Measurements from ENCODE around the gene TBC1D9.

TBC1D9 gene

GRCh38 chr4:140644470-140645185, 111.6 kb downstream of the TBC1D9 start:
- no peak for DNase-seq

DNA sequence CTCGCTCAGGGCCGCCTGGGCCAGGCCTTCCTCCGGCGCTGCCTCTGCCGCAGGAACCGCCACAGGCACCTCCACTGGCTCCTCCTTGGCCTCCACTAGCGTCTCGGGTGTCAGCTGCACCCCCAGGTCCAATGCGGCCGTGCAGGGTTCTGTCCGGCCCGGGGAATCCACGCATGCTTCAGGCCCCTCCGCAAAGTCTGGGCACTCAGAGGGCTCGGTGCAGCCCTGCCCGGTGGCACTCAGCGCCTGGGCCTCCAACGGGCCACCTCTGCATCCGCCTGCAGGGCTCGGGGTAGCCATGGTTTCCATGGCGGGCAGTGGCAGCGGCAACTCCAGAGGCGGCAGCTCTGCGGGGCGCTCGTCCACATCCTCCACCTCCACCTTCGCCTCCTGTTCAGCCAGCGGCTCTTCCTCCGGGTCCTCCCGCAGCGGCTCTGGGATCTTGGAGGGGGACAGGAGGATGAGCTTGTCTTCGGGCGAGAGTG, 112.6 kb downstream of the TBC1D9 start:
- no peak for DNase-seq

GRCh38 chr4:140642674-140643437, 113.3 kb downstream of the TBC1D9 start:
- no peak for DNase-seq

- DNase-seq, result no peak
Observed at GRCh38 chr4:140641789-140642439, 114.3 kb downstream of the TBC1D9 start.

- no peak for DNase-seq
Observed at GRCh38 chr4:140641105-140641555, 115.1 kb downstream of the TBC1D9 start.

DNA sequence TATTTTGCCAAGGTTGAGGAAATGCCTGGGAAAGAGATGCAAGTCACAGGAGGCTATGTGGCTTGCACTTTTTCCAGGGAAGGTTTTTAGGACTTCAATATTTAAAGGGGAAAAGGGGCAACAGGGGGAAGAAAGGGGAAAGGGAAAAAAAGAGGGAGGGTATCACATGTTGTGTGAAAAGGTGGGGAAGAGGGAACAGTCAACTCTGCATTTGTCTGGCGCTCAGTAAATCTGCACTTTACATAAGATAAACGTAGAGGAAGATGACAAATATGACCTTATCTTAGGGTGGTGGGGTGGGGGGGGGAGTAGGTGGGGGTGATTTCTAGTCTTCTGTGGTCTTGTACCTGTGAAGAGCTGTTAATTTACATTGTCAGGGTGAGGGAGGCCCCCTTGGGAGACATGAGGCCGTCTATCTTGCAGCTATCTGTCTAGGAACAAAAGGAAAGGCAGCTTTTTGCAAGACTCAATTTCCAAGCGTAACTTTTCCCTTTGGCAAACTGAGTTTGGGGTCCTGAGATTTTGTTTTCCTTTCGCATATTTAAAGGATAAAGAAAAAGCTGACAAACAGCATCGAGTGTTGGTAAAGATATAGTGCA, 115.9 kb downstream of the TBC1D9 start:
- DNase-seq, result no peak

DNA sequence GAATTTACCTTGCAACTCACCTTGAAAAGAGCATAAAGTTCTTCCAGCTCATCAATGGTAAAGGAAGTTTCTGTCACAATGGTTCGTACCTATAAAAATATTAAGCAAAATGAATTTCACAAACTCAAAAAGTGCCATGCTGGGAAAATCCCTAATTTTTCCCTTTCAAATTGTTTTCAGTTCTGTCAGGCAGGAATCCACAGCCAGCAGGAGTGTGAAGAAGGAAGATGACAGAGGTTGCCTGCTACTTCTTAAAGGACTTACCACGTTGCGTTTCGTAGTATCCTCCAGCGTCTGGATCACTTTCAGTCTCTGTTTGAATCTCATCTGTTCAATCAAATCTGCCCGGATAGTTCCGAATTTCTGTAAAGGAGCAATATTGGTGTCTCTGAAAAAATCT, 117.1 kb downstream of the TBC1D9 start:
- no peak for DNase-seq

DNA sequence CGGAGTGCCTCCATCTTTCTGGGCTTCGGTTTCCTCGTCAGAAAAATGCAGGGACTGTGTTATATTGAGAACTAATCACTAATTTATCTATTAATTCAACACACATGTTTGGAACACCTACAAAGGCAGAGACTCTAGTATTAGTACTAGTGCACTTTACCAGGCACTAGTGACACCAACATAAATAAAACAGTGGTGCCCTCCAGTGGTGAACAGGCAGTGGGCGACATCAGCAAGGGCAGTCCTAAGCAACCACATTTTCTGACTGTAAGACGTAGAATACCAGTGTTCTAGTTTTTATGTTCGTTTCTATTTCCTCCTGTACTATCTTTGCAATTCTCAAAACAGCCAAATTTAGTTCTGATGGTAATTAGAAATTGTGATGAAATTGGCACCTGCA, 118.3 kb downstream of the TBC1D9 start:
- DNase-seq, result peak; percentile 25

DNA sequence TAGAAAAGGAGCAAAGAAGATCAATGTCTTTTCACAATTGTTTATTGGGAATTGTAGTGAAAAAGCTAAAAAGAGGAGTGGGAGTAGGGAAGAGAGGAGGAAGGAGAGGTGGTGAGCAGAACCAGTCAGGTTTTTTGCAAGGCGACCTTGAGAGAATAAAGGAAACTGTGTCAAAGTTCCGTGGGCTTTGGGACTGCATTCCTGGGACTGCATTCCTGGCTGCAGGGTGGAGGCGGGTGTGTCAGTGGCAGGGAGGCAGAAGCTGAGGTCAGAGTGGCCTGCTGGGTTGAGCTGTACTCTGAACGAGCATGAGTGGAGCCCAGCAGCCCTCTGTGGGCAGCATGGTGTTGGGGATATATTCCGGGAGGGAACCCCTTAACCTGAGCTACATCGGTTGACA, 120.6 kb downstream of the TBC1D9 start:
- no peak for DNase-seq

DNA sequence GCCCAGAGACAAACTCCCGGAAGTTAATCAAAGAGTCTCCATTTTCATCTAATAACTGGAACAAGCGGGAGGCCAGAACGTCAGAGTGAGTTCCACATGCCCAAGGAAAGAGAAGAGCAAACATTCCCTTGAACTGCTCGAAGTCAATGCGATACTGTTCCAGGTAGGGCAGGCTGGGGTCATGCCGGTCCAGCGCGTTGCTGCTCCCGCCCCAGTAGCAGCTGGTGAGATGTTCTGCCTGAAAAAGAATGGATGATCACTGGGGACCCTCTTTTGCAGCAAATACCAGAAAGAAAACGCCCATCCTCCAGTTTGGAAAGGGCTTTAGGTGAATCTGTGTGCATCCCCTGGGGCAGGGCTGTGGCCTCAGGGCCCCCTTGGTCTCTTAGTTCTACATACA, 122.2 kb downstream of the TBC1D9 start:
- no peak for DNase-seq

GRCh38 chr4:140633124-140633523, 123.1 kb downstream of the TBC1D9 start:
- no peak for DNase-seq

GRCh38 chr4:140630246-140630645, 125.9 kb downstream of the TBC1D9 start:
- no peak for DNase-seq

GRCh38 chr4:140628016-140628415, 128.2 kb downstream of the TBC1D9 start:
- DNase-seq, result no peak

GRCh38 chr4:140626661-140627376, 129.4 kb downstream of the TBC1D9 start:
- DNase-seq, result no peak

DNA sequence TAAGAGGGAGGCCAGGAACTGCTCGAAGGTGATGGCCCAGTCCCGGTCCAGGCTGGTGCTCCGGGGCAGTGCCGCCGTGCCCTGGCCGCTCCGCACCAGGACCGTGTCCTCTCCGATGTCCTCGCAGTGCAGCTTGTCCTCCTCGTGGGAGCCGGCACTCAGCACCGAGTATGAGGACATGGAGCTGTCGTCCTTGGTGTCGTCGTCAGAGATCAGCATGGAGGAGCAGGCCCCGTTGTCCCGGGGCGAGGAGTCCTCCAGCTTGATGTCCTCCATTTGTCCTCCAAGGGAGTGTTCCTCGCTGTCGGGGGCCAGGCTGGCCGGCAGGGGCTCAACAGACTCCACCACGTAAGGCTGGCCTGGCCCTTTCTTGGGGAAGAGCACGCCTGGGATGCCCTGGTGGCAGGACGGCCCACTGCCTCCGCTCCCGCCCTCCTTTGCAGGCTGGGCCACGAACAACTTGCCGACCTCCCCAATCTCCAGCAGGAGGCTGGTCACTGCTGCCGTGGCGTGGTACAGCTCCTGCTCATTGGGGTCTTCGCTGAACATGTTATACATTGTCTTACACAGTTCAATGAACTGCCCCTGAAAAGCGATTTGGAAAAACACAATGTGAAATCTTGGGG, 133.7 kb downstream of the TBC1D9 start:
- DNase-seq, result no peak

GRCh38 chr4:140621161-140621560, 135.0 kb downstream of the TBC1D9 start:
- no peak for DNase-seq

- no peak for DNase-seq
Observed at GRCh38 chr4:140617499-140618248, 138.5 kb downstream of the TBC1D9 start.

DNA sequence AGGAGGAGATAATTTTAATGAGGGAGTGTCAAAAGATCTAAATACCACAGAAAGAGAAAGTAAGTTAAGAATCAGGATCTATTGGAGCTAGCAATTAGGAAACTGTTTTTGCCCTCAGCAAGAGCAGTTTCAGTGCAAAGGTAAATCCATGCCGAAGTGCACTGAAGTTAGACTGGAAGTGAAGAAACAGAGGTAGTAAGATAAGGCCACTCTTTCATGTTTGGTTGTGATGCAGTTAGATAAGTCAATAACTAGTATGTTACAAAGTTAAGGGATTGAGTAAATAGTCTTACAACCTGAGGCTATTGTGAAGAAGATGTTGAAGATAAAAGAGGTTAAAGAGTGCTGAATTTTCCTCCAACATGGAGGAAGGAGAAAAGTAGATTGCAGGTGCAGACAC, 140.7 kb downstream of the TBC1D9 start:
- DNase-seq, result no peak

- no peak for DNase-seq
Observed at GRCh38 chr4:140612357-140612756, 143.8 kb downstream of the TBC1D9 start.

DNA sequence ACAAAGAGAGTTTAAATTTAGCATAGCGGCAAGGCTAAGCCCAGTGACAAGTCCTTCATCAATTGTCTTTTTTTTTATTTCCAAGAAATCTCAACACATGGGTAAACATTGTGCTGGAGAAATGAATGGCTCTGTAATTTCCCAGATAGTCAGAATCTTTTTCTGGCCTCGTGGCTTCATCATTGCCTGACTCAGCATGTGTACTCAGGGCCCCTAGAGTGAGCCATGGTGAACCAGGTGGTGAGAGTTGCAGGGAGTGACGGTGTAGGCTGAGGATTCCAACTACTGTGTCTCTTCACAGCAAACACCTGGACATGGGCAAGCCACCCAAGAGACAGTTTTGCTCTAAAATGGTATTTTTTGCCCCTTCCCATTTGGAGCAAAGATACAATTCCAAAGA, 144.3 kb downstream of the TBC1D9 start:
- no peak for DNase-seq
